Breast epithelium (tissue), 3 donors: ENCODE data around the gene LHPP.

ENCODE experiments used
- POLR2A ChIP-seq: fragments of 450-650 bp; IDR thresholded peaks from one replicate; pipeline ENCODE4 v1.6.1; 2016; ENCODE audit warnings: antibody characterized with exemption, mild to moderate bottlenecking, moderate library complexity
- POLR2AphosphoS5 ChIP-seq, 3 donors: sonication (generic); formaldehyde crosslinking; IDR thresholded peaks; one replicate each; pipeline ENCODE4 v1.6.1; 2017; ENCODE audit warnings: antibody characterized with exemption in 3 of 3
- TF ChIP-seq, protein P1 (sequence below), 3 donors: fragments of 450-650 bp; IDR thresholded peaks; one replicate each; pipeline ENCODE4 v1.5.1; 2016 to 2017; ENCODE audit warnings: antibody characterized with exemption in 3 of 3, mild to moderate bottlenecking in 3 of 3, moderate library complexity in 3 of 3

DNA sequence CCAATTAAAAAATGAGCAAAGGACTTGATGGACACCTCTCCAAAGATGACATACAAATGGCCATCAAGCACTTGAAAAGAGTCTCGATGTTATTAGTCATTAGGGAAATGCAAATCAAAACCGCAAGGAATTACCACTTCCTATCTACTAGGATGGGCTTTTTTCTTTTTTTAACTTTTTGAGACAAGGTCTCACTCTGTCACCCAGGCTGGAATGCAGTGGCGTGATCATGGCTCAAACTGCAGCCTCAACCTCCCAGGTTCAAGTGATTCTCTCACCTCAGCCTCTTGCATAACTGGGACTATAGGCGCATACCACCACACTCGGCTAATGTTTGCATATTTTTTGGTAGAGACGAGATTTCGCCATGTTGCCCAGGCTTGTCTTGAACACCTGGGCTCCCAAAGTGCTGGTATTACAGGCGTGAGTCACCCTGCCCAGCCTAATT, 25.4 kb upstream of the LHPP start:
- TF ChIP-seq, protein P1, sequence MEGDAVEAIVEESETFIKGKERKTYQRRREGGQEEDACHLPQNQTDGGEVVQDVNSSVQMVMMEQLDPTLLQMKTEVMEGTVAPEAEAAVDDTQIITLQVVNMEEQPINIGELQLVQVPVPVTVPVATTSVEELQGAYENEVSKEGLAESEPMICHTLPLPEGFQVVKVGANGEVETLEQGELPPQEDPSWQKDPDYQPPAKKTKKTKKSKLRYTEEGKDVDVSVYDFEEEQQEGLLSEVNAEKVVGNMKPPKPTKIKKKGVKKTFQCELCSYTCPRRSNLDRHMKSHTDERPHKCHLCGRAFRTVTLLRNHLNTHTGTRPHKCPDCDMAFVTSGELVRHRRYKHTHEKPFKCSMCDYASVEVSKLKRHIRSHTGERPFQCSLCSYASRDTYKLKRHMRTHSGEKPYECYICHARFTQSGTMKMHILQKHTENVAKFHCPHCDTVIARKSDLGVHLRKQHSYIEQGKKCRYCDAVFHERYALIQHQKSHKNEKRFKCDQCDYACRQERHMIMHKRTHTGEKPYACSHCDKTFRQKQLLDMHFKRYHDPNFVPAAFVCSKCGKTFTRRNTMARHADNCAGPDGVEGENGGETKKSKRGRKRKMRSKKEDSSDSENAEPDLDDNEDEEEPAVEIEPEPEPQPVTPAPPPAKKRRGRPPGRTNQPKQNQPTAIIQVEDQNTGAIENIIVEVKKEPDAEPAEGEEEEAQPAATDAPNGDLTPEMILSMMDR (IDR thresholded peaks at IDR 0.05): no peak
- TF ChIP-seq POLR2A: no peak
- no peak for TF ChIP-seq POLR2AphosphoS5 (IDR thresholded peaks at IDR 0.05)
